Measurements from ENCODE around the gene CELF4. TPM values are rescaled to one million over a fixed set of nuclear protein-coding genes. Genes with fewer than 3 reads are reported as not detected.

Gene CELF4
- total RNA-seq, 1 donor from 2014 or later = 0.22 TPM

GRCh38 chr18:37247497-37248161, 318.0 kb downstream of the CELF4 start:
- no peak for TF ChIP-seq CTCF (IDR thresholded peaks at IDR 0.05)
- H3K9me3 Mint-ChIP-seq (ENCODE audit: low read depth) = no peaks in the 10 kb centered on the region
- peaks cover 26% of the 10 kb centered on the region for H3K27me3 Mint-ChIP-seq (ENCODE audit: low read depth)
- H3K27ac Mint-ChIP-seq (ENCODE audit: unreplicated experiment) = no peak overlapping the region
- peaks cover 5% of the 10 kb centered on the region for H3K4me1 Mint-ChIP-seq (ENCODE audit: low read depth)
- H3K4me3 Mint-ChIP-seq (ENCODE audit: unreplicated experiment) = no peak overlapping the region
- DNase-seq (ENCODE audit: low spot score) = no peak
- peaks cover 4% of the 10 kb centered on the region for H3K36me3 Mint-ChIP-seq (ENCODE audit: low read depth)

- Mint-ChIP-seq H3K27ac (ENCODE audit: unreplicated experiment) (no peak overlapping the region), H3K9me3 (ENCODE audit: low read depth) (no peaks in the 10 kb centered on the region), H3K27me3 (ENCODE audit: low read depth) (peaks cover 23% of the 10 kb centered on the region), H3K36me3 (ENCODE audit: low read depth) (peaks cover 4% of the 10 kb centered on the region), H3K4me3 (ENCODE audit: unreplicated experiment) (no peak overlapping the region), H3K4me1 (ENCODE audit: low read depth) (peaks cover 4% of the 10 kb centered on the region)
- no peak for TF ChIP-seq CTCF (IDR thresholded peaks at IDR 0.05)
- DNase-seq (ENCODE audit: low spot score) = no peak
These were observed 318.7 kb downstream of the CELF4 start for GRCh38 chr18:37246779-37247340.

GRCh38 chr18:37244618-37245017, 321.0 kb downstream of the CELF4 start:
- DNase-seq (ENCODE audit: low spot score) = no peak
- Mint-ChIP-seq H3K27me3 (ENCODE audit: low read depth) (peaks cover 16% of the 10 kb centered on the region), H3K27ac (ENCODE audit: unreplicated experiment) (no peak overlapping the region), H3K9me3 (ENCODE audit: low read depth) (no peaks in the 10 kb centered on the region), H3K4me1 (ENCODE audit: low read depth) (peaks cover 4% of the 10 kb centered on the region), H3K36me3 (ENCODE audit: low read depth) (peaks cover 6% of the 10 kb centered on the region), H3K4me3 (ENCODE audit: unreplicated experiment) (no peak overlapping the region)
- no peak for TF ChIP-seq CTCF (IDR thresholded peaks at IDR 0.05)

- no peak for DNase-seq (ENCODE audit: low spot score)
- H3K27ac Mint-ChIP-seq (ENCODE audit: unreplicated experiment) = no peak overlapping the region
- H3K36me3 Mint-ChIP-seq (ENCODE audit: low read depth) = peaks cover 6% of the 10 kb centered on the region
- TF ChIP-seq CTCF (IDR thresholded peaks at IDR 0.05) = no peak
- peak overlapping the region; percentile 50 for H3K4me3 Mint-ChIP-seq (ENCODE audit: unreplicated experiment)
- H3K9me3 Mint-ChIP-seq (ENCODE audit: low read depth) = no peaks in the 10 kb centered on the region
- peaks cover 4% of the 10 kb centered on the region for H3K4me1 Mint-ChIP-seq (ENCODE audit: low read depth)
- H3K27me3 Mint-ChIP-seq (ENCODE audit: low read depth) = peaks cover 16% of the 10 kb centered on the region
These were observed 321.9 kb downstream of the CELF4 start for GRCh38 chr18:37243741-37244140.

- TF ChIP-seq CTCF (IDR thresholded peaks at IDR 0.05) = no peak
- H3K27ac Mint-ChIP-seq (ENCODE audit: unreplicated experiment) = no peak overlapping the region
- peaks cover 4% of the 10 kb centered on the region for H3K4me1 Mint-ChIP-seq (ENCODE audit: low read depth)
- no peak overlapping the region for H3K4me3 Mint-ChIP-seq (ENCODE audit: unreplicated experiment)
- peaks cover 15% of the 10 kb centered on the region for H3K27me3 Mint-ChIP-seq (ENCODE audit: low read depth)
- H3K36me3 Mint-ChIP-seq (ENCODE audit: low read depth) = peaks cover 6% of the 10 kb centered on the region
- no peak for DNase-seq (ENCODE audit: low spot score)
- no peaks in the 10 kb centered on the region for H3K9me3 Mint-ChIP-seq (ENCODE audit: low read depth)
These were observed 322.6 kb downstream of the CELF4 start for GRCh38 chr18:37242826-37243560.

Data from chondrocyte (in vitro differentiated cells).